Chondrocyte (in vitro differentiated cells): ENCODE results near the gene WFIKKN2. TPM values are rescaled to one million over a fixed set of nuclear protein-coding genes. Genes with fewer than 3 reads are reported as not detected.

Experiments
- DNase-seq: peaks from one replicate; pipeline ENCODE4 v3.0.0; 2021; ENCODE audit warnings: mixed read lengths, low spot score
- H3K27ac Mint-ChIP-seq: one replicate; pipeline ENCODE4 v1.8.0; 2021; ENCODE audit warnings: mild to moderate bottlenecking, moderate library complexity, mixed read lengths; ENCODE audit not compliant: unreplicated experiment
- H3K27me3 Mint-ChIP-seq: 2 replicates; pipeline ENCODE4 v1.8.0; 2021; ENCODE audit warnings: low read depth, mixed read lengths
- H3K36me3 Mint-ChIP-seq: 2 replicates; pipeline ENCODE4 v1.8.0; 2021; ENCODE audit warnings: low read depth, mixed read lengths
- H3K4me1 Mint-ChIP-seq: 2 replicates; pipeline ENCODE4 v1.8.0; 2021; ENCODE audit warnings: low read depth, mild to moderate bottlenecking, mixed read lengths
- H3K4me3 Mint-ChIP-seq: one replicate; pipeline ENCODE4 v1.8.0; 2021; ENCODE audit warnings: mild to moderate bottlenecking, moderate library complexity, mixed read lengths; ENCODE audit not compliant: unreplicated experiment
- H3K9me3 Mint-ChIP-seq: 2 replicates; pipeline ENCODE4 v1.8.0; 2021; ENCODE audit warnings: low read depth, mixed read lengths
- CTCF ChIP-seq: fragments of 200-600 bp; sonication (generic); IDR thresholded peaks from 2 replicates; pipeline ENCODE4 v1.5.0; 2021; ENCODE audit warnings: antibody characterized with exemption, mild to moderate bottlenecking, moderate library complexity
- total RNA-seq: library from RNA; stranded (reverse); gene quantifications from 3 replicates; pipeline ENCODE4 v1.2.1, GENCODE V29; 2021

The WFIKKN2 gene
- total RNA-seq, 1 donor from 2014 or later: 0.12 TPM

GRCh38 chr17:50879086-50879485, 43.7 kb downstream of the WFIKKN2 start:
- H3K36me3 Mint-ChIP-seq: no peaks in the 10 kb centered on the region
- no peak for TF ChIP-seq CTCF

GRCh38 chr17:50881182-50881581, 45.8 kb downstream of the WFIKKN2 start:
- Mint-ChIP-seq H3K27ac (no peak overlapping the region), H3K36me3 (no peaks in the 10 kb centered on the region), H3K9me3 (peaks cover 6% of the 10 kb centered on the region), H3K4me3 (no peak overlapping the region), H3K4me1 (peaks cover 7% of the 10 kb centered on the region), H3K27me3 (no peaks in the 10 kb centered on the region)
- TF ChIP-seq CTCF: no peak
- DNase-seq: no peak

More at GRCh38 chr17:50879086-50879485, 43.7 kb downstream of the WFIKKN2 start:
- H3K4me3 Mint-ChIP-seq: no peak overlapping the region
- H3K27ac Mint-ChIP-seq: no peak overlapping the region
- peaks cover 7% of the 10 kb centered on the region for H3K4me1 Mint-ChIP-seq
- H3K9me3 Mint-ChIP-seq: peaks cover 6% of the 10 kb centered on the region
- H3K27me3 Mint-ChIP-seq: peaks cover 2% of the 10 kb centered on the region
- DNase-seq: no peak

GRCh38 chr17:50882851-50883250, 47.5 kb downstream of the WFIKKN2 start:
- peak overlapping the region; percentile 12 for H3K27ac Mint-ChIP-seq
- TF ChIP-seq CTCF: no peak
- peaks cover 6% of the 10 kb centered on the region for H3K9me3 Mint-ChIP-seq
- no peak for DNase-seq
- peaks cover 7% of the 10 kb centered on the region for H3K4me1 Mint-ChIP-seq
- H3K36me3 Mint-ChIP-seq: no peaks in the 10 kb centered on the region
- no peak overlapping the region for H3K4me3 Mint-ChIP-seq
- H3K27me3 Mint-ChIP-seq: peaks cover under 1% of the 10 kb centered on the region

- Mint-ChIP-seq H3K36me3 (no peaks in the 10 kb centered on the region), H3K27me3 (peaks cover 2% of the 10 kb centered on the region), H3K4me1 (peaks cover 7% of the 10 kb centered on the region), H3K9me3 (peaks cover 5% of the 10 kb centered on the region), H3K4me3 (no peak overlapping the region), H3K27ac (no peak overlapping the region)
- DNase-seq: no peak
- no peak for TF ChIP-seq CTCF
Measured at GRCh38 chr17:50883850-50884438, 48.6 kb downstream of the WFIKKN2 start.

GRCh38 chr17:50884439-50885311, 49.3 kb downstream of the WFIKKN2 start:
- H3K9me3 Mint-ChIP-seq: peaks cover 2% of the 10 kb centered on the region
- H3K27me3 Mint-ChIP-seq: peaks cover 6% of the 10 kb centered on the region
- no peak for DNase-seq
- H3K4me3 Mint-ChIP-seq: no peak overlapping the region
- TF ChIP-seq CTCF: no peak
- H3K36me3 Mint-ChIP-seq: peaks cover 1% of the 10 kb centered on the region
- H3K27ac Mint-ChIP-seq: no peak overlapping the region
- H3K4me1 Mint-ChIP-seq: peaks cover 7% of the 10 kb centered on the region
